ENCODE measurements around the gene RUNDC3A.
"Not testable (repeated sequence)": the region's sequence is repeated elsewhere in the genome, so short reads cannot be mapped to it uniquely, and the experiment has no call there.

RUNDC3A gene

GRCh38 chr17:44324571-44325275 is 16.3 kb downstream of the RUNDC3A start, which contains the start of gene SLC25A39:
SLC25A39 (minus strand) TSS chr17:44324823; CDS start chr17:44323562, 1,261 bp downstream.
- peaks cover 31% of the 10 kb centered on the region for H3K36me3 ChIP-seq
- no peaks in the 10 kb centered on the region for H3K27me3 ChIP-seq
- no peaks in the 10 kb centered on the region for H3K4me1 ChIP-seq
- TF ChIP-seq CTCF (IDR thresholded peaks at IDR 0.05; ENCODE audit: low read depth, low read length) = no peak
- no peaks in the 10 kb centered on the region for H3K9me3 ChIP-seq
- peak; percentile 96 for DNase-seq
- peak within 1 kb of the TSS; percentile 93 for H3K4me3 ChIP-seq (ENCODE audit: low read depth, low read length)

- TF ChIP-seq CTCF (IDR thresholded peaks at IDR 0.05; ENCODE audit: low read depth, low read length) = no peak
- 0 out of 2 replicates have a peak, but pooled peaks cover 3% of the 10 kb centered on the region for H3K4me1 ChIP-seq
These were observed 18.6 kb downstream of the RUNDC3A start for GRCh38 chr17:44326861-44327444.

GRCh38 chr17:44327715-44328449 is 19.5 kb downstream of the RUNDC3A start:
- H3K4me3 ChIP-seq (ENCODE audit: low read depth, low read length) = no peak overlapping the region
- DNase-seq = no peak
- TF ChIP-seq CTCF (IDR thresholded peaks at IDR 0.05; ENCODE audit: low read depth, low read length) = no peak
- H3K4me1 ChIP-seq = 0 out of 2 replicates have a peak, but pooled peaks cover 3% of the 10 kb centered on the region
- H3K9me3 ChIP-seq = no peaks in the 10 kb centered on the region
- H3K36me3 ChIP-seq = peaks cover 2% of the 10 kb centered on the region
- H3K27me3 ChIP-seq = no peaks in the 10 kb centered on the region

More at GRCh38 chr17:44326861-44327444, 18.6 kb downstream of the RUNDC3A start:
- H3K9me3 ChIP-seq = no peaks in the 10 kb centered on the region
- DNase-seq = peak; percentile 96
- H3K4me3 ChIP-seq (ENCODE audit: low read depth, low read length) = no peak overlapping the region
- H3K36me3 ChIP-seq = peaks cover 9% of the 10 kb centered on the region
- H3K27me3 ChIP-seq = no peaks in the 10 kb centered on the region

GRCh38 chr17:44329516-44329915 is 21.1 kb downstream of the RUNDC3A start:
- not testable (repeated sequence) for H3K4me3 ChIP-seq (ENCODE audit: low read depth, low read length); DNase-seq; H3K36me3 ChIP-seq; H3K4me1 ChIP-seq; H3K27me3 ChIP-seq; H3K9me3 ChIP-seq

- DNase-seq; H3K36me3 ChIP-seq; H3K4me3 ChIP-seq (ENCODE audit: low read depth, low read length); H3K4me1 ChIP-seq; H3K9me3 ChIP-seq; H3K27me3 ChIP-seq: not testable (repeated sequence)
These were observed 21.9 kb downstream of the RUNDC3A start for GRCh38 chr17:44330263-44330662.

GRCh38 chr17:44331249-44331760 is 22.9 kb downstream of the RUNDC3A start:
- H3K27me3 ChIP-seq = no peaks in the 10 kb centered on the region
- no peaks in the 10 kb centered on the region for H3K36me3 ChIP-seq
- peak; percentile 88 for TF ChIP-seq CTCF (IDR thresholded peaks at IDR 0.05; ENCODE audit: low read depth, low read length)
- H3K4me3 ChIP-seq (ENCODE audit: low read depth, low read length) = no peak overlapping the region
- 0 out of 2 replicates have a peak, but pooled peaks cover 3% of the 10 kb centered on the region for H3K4me1 ChIP-seq
- no peaks in the 10 kb centered on the region for H3K9me3 ChIP-seq
- peak; percentile 81 for DNase-seq

Measured in BE2C (cell line).